NCI-H1092 (cell line): ENCODE data around the gene GABPB1.

Experiments
- DNase-seq: peaks from one replicate; lab custom pipeline; 2025; lab: John Stamatoyannopoulos, UW

GABPB1 gene

GRCh38 chr15:50277370-50277769 lies 77.6 kb downstream of the GABPB1 start:
- DNase-seq: no peak

GRCh38 chr15:50275908-50276307 lies 79.1 kb downstream of the GABPB1 start:
- DNase-seq: no peak

DNA sequence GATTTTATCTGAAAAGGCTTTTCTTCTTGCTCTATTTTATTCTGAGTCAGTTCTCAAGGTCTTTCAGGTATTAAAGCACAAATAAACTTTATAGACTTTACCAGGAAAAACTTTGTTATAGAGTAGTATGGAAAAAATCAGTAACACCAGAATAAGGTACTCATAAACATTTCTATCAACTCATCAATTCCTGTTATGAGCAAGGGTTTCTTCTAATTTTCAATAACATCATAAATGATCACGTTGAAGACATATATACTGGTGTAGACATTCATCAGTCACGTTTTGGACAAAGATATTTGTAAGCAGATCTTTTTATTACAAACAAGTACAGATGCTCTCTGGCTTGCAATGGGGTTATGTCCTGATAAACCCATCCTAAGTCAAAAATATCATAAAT lies 79.9 kb downstream of the GABPB1 start:
- DNase-seq: no peak

DNA sequence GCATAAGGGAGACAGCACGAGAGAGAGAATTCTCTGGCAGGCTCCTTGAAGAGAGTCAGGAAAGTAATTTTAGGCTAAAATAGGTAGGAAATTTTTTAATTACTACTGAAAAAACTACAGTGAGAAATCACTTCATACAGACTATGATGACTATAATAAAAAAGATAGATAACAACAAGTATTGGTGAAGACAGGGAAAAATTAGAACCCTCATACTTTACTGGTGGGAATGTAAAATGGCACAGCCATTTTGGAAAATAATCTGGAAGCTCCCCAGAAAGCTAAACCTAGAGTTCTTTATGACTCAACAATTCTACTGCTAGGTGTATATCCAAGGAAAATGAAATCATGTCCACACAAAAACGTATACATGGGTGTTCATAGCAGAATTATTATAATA lies 87.4 kb downstream of the GABPB1 start:
- DNase-seq: no peak

- DNase-seq: no peak
These were observed 89.4 kb downstream of the GABPB1 start, which contains the start of gene HDC for GRCh38 chr15:50265620-50266019. Gene HDC, minus strand, starts transcription at chr15:50265726. Its CDS starts 103 bp downstream, at chr15:50265623.

- no peak for DNase-seq
These were observed 92.5 kb downstream of the GABPB1 start for GRCh38 chr15:50262533-50262932.

- DNase-seq: no peak
These were observed 93.0 kb downstream of the GABPB1 start for GRCh38 chr15:50261981-50262380.

- no peak for DNase-seq
These were observed 94.0 kb downstream of the GABPB1 start for GRCh38 chr15:50260969-50261496.

GRCh38 chr15:50259276-50259675 lies 95.7 kb downstream of the GABPB1 start:
- DNase-seq: no peak

GRCh38 chr15:50257924-50258323 lies 97.1 kb downstream of the GABPB1 start:
- DNase-seq: no peak

GRCh38 chr15:50257332-50257731 lies 97.7 kb downstream of the GABPB1 start:
- no peak for DNase-seq

GRCh38 chr15:50256188-50257041 lies 98.6 kb downstream of the GABPB1 start:
- DNase-seq: no peak

DNA sequence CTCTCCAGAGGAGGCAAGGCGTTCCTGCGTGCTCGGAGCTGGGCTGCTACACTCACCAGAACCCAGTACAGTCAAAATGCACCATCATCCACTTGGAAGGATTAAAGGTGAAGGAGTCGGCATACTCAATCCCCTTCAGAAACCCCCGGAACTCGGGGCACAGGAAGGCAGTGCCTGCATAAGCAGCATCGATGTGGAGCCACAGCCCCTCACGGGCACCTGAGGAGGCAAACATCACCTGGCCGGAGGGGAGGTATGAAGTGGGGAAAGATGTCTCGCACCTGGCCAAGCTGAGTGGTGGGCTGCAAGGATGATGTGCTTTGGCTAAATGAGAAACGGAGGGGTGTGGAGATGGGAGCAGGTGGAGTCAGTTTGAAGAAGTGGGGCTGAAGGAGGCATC lies 102.4 kb downstream of the GABPB1 start:
- DNase-seq: no peak

DNA sequence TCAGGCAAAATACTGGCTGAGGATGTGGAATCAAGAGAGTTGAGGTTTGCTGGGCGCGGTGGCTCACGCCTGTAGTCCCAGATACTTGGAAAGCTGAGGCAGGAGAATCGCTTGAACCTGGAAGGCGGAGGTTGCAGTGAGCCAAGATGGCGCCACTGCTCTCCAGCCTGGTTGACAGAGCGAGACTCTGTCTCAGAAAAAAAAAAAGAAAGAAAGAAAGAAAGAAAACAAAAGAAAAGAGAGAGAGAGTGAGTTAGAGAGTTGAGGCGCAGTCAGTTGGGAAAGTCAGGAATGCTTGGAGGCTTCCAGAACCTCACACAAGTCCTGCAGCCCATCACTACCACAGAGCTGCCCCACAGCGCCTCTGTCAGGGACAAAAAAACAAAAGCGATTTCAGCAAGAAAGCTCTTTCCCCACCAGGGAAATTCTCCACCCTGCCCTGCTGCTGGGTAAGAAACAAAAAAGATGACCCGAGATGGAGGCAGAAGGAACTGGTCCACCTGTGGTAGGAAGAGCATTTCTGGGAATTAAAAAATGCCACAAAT lies 103.3 kb downstream of the GABPB1 start:
- no peak for DNase-seq

DNA sequence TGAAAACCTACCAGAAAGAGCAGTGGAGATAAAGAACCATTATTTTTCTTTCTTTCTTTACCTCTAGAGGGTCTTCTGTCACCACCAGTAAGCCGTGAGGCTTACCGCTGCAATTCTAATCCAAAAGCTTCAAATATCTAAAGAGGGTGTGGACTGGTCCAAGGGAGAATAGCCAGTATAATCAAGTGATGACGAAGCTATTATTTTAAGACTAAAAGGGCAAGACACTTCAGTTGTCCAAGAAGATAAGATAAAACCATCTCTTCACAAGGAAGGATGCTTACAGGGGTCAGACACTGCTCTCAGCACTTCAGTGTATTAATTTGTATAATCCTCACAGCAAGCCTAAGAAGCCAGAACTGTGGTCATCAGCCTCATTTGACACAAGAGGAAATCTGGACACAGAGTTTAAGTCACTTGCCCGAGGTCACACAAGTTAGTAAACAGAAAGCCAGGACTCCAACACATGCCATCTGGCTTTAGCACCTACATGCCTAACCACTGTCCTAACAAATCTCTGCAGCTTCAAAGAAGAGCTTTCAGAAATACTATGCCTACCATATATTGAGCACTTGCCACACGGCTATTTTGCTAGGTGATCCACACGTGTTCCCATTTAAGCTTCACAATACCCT lies 104.1 kb downstream of the GABPB1 start:
- no peak for DNase-seq

- DNase-seq: no peak
These were observed 105.3 kb downstream of the GABPB1 start for GRCh38 chr15:50249704-50250103.

GRCh38 chr15:50248994-50249582 lies 105.9 kb downstream of the GABPB1 start:
- no peak for DNase-seq

DNA sequence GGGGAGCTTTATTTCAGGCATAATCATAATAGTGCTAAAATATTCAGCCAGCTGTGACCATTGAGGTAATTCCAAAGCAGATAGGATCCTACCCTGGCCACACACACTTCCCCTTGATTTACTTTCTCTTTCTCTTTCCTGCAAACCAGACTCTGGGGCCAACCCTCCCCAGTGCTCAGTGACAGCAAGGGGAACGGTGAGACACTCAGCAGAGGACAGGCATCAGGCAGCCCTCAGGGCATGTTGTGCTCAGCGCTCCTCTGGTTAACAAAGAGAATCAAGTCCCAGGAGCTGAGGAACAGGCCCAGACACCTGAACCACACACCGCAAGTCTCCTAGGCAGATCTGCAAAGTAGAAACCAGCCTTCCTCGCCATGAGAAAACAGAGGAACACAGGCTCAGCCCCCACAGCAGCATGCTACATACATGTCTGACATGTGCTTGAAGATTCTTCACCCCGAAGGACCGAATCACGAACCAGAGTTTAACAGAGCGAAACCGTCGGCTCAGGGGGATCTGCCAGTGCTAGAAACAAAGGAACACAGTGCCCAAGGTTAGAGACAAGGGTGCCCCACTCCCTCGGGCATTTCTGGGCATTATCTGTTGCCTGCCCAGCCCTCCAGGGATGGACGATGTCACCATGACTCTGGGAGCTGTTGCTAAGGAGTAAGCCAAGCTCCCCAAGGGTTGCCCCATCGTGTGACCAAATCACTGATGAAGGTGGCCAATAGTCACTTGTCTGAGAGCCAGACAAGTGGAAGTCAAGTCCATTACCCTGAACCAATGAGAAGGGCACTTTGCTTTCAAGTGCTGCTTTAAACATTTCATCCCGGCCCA lies 107.0 kb downstream of the GABPB1 start:
- no peak for DNase-seq

DNA sequence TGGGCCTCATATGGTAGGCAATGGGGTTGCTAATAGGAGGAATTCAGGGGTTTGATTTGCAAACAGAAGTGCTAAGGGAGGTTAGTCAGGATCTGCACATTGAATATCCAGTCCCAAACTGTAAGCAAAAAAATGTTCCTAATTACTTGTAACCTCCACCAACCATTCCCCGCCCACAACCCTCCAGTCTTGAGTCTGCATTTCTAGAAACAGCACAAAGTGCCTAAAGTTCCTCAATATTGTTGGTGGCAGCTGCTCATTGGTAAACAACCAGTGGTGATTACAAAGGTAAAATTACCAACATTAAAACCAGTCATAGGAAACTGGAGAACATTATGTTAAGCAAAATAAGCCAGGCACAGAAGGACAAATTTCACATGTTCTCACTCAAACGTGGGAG lies 108.4 kb downstream of the GABPB1 start:
- no peak for DNase-seq

DNA sequence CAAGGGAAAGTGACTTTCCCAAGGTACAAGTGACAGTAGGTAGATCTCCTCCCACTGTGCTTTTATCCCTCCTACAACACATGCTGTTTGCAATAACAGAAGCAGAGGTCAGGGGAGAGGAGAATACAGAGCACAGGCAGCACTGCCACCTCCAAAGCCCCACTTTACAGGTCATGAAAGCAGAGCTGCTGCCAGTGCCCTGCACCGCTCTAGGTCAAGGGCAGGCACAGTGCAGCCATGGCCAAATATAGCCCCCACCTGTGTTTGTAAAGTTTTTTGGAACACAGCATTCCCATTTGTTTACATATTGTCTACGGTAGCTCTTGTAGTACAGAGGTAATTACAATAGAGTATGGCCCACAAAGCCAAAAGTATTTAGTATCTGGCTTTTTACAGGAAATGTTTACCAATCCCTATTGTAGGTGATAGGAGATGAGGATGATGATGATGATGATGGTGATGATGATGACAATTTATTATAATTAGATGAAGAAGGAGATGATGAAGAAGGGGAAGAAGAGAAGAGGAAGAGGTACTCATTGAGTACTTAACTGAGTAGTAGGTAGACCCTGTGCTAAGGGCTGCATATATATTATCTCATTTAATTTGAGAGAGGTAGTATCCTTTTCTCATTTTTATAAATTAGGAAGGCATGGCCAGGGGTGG lies 109.9 kb downstream of the GABPB1 start:
- DNase-seq: no peak

- no peak for DNase-seq
These were observed 110.8 kb downstream of the GABPB1 start for GRCh38 chr15:50244153-50244552.
